GM19043 (cell line): ENCODE results near the gene HOXC13.

ENCODE experiments used
- ATAC-seq: cut with Tn5 transposase; IDR thresholded peaks from one replicate; pipeline ENCODE4 v1.9.1; 2021; ENCODE audit warnings: low read depth; ENCODE audit not compliant: unreplicated experiment

The HOXC13 gene

DNA sequence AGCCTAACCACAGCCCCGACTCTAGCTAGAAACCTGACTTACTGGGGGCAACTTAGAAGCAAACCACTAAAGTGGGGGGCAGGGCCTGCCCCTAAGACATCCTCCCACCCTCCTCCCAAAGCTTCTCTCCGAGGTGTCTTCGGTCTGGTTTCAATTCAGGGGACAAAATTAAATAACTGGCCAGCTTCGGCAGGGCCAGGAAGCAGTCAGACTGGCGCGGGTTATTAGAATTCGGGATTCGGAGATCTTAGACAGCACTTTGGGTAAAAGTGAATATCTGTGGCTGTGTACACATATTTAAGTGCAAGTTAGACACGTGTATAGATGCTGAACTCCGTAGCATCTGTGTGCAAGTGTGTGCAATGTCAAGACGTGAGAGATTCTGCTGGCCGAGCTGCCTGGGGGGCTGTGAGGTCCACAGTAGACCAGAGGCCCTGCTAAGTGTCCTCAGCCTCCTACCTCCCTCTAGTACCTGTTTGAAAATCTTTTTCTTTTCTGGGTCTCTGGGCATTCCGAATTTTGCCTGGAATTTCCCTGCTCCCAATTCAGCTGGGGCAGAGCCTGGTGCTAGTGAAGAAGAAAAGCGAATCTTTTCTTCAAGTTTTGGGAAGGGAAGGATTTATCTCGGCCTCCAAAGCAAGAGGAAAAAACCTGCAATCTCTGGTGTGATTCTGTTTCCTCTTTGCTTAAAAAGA is 42.3 kb downstream of the HOXC13 start:
- ATAC-seq: no peak

DNA sequence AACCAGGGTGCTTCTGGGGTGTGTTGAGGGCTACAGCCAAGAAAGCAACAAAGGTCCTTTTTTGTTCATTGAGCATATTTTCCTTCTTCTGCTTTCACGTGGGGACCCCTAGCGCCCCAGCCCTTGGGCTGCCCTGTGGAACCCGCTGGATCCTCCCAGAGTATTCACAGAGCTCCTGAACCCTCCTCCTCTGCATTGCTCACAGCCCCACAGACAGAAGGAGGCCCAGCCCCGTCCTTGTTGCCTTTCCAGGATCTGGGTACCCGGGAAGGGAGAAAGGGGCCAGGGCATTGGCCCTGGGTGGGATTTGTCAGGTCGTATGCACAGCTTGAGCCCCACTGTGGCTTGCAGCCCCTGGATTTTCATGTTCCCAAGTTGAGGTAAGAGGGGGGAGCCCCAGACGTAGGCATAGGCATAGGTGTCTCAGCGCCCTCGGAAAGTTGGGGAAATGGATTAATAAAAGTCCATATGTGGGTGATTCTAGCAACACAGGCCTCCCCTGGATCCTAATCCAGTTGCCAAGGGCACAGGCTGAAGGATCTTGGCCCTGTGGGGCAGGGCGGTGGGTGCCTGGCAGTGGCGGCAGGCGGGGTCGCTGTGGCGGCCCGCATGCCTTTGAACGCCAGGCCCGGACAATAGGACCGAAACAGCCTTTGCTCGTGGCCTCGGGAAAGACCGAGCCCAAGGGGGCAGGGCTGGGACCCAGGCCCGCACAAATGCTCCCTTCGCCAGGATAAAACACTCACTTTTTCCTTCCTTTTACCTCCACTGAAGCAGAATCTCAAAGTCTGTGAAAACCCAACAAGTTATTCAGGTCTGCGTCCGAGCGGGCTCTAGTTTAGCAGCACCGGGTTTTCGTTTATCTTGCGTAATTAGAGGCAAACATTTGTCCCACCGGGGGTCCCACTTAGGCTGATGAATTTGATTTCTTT is 43.3 kb downstream of the HOXC13 start:
- ATAC-seq: no peak

DNA sequence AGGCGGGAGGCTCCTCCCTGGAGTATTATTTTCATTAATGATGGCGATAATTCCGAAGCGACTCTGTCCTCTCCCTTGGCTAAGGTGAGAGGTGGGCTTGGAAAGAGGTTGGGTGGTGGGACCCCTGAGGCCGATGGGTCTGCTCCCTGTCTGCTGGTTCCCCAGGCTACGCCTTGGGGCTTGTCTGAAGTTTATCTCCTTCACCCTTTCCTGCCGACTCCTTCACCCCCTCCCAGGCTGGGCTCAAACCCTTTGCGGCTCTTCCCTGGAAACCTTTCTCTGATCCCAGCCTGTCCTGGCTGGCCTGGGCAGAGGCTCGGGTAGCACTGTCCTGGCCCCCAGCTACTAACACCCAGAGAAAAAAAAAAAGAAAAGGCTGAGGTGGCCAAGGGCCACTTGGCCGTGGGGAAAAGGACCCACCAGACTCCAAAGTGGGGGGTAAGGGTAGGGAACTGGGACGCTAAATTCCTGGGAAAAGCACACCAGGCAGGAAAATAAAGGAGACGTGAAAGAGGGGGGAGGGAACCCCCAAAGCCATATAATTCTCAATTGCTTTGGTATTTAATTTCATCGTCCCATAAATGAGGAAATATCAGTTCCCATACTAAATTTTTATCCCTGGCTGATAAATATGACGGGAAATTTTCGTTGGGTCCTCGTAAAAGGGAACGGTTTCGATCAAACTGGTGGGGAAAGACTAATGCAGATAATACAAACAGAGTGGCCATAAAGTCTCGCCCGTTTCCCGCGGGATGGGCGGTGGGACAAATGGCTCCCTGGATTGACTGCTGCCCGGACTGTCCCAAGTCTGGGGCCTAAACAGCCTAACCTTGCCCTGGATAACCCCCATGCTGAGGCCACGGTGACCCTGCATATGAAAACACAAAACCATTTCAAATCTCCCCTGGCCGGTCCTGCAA is 44.3 kb downstream of the HOXC13 start:
- no peak for ATAC-seq

DNA sequence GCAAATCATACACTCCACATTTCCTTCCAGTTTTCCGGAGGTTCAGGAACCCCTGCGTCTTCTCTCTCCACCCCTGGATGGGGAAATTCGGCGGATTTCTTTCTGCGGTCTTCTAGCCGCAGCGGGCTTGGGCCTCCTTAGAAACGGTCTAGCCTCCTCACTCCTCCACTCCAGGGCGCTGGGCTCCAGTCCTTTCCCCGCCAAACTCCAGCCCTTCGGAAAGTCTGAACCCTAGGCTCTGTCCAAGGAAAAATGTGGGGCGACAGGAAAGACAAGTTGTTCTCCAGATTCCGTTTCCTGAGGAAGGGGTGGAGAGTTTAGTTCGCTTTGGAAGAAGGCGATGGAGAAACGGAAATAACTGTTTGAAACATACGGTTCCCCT is 44.9 kb downstream of the HOXC13 start:
- no peak for ATAC-seq

DNA sequence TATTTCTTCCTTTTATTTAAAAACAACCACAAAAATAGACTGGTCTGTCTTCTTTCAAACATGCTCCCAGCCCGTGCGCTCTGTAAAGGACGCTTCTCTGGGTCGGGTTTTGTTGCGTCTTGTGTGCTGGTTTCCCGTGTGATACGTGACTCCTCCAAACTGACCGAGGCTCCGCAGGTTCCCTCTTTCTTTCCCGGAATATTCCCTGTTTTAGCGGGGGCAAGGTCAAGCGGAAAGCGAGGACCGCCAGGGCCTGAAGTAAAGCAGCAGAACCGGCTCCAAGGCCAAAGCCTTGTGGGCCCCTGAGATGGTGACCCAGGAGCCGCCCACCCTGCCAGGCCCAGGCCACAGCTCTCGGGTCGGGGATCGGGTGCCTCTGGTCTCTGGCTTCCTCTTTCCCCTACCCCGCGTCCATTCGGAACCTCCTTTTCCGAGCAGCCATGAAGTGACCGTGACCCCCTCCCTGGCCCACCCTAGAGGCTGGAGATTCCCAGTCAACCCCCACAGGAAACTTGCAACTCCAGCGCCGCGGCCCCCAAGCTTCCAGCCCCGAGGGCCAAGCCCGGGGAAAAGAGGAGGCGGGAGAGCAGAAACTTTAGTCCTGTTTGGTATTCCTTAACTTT is 45.4 kb downstream of the HOXC13 start:
- ATAC-seq: no peak

DNA sequence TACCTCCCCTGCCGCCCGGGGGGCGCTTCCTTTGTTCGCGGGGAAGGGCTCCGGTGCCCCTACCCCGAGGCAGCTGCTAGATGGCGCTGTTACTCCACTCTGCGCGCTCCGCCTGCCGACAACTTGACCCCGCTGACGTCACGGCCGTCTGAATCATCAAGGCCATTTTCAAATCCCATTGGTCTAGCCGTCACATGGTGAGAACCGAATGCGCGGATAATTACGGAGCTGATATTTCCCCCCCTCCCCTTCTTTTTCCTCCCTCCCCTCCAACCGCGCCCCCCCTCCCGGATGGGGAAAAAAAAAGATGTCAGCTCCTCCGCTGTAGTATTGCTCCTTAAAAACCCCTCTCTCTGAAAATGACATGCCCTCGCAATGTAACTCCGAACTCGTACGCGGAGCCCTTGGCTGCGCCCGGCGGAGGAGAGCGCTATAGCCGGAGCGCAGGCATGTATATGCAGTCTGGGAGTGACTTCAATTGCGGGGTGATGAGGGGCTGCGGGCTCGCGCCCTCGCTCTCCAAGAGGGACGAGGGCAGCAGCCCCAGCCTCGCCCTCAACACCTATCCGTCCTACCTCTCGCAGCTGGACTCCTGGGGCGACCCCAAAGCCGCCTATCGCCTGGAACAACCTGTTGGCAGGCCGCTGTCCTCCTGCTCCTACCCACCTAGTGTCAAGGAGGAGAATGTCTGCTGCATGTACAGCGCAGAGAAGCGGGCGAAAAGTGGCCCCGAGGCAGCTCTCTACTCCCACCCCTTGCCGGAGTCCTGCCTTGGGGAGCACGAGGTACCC is 46.5 kb downstream of the HOXC13 start, which contains the start of gene HOXC10:
HOXC10 (plus strand) TSS at position 246 of the 791 bp plus-strand sequence; CDS start at position 360, 114 bp downstream.
- no peak for ATAC-seq

DNA sequence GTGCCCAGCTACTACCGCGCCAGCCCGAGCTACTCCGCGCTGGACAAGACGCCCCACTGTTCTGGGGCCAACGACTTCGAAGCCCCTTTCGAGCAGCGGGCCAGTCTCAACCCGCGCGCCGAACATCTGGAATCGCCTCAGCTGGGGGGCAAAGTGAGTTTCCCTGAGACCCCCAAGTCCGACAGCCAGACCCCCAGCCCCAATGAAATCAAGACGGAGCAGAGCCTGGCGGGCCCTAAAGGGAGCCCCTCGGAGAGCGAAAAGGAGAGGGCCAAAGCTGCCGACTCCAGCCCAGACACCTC is 47.0 kb downstream of the HOXC13 start:
- ATAC-seq: no peak

DNA sequence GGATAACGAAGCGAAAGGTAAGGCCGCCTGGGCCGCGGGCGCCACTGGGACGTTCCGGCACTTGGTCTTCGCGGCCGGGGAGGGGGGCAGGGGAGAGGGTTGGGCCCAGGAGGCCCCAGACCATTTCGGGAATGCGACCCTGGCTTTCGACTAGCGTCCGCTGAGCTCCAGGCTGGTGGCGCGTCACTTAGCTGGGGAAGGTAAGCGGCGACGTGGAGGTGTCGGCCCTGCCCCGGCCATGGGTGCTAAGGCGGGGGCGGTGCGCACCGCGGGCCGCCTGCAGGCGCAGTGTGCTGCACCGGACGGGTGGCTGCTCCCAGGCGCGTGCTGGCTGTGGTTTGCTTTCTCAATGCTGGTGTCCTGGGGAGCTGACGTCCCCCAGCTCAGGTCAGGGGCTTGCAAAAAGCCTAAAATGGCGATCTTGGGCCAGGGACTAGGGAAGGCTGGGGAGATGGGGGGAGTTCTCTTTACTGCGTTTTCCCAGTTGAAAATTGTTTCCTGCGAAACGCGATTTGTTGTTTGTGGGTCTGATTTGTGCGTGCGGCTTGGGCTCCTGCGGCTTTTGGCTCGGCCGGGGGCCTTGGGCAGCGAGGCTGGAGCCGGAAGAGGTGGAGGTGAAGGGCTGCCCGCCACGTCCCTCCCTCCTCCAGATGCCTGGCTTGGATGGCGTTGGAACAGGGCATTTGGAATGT is 47.5 kb downstream of the HOXC13 start:
- no peak for ATAC-seq

DNA sequence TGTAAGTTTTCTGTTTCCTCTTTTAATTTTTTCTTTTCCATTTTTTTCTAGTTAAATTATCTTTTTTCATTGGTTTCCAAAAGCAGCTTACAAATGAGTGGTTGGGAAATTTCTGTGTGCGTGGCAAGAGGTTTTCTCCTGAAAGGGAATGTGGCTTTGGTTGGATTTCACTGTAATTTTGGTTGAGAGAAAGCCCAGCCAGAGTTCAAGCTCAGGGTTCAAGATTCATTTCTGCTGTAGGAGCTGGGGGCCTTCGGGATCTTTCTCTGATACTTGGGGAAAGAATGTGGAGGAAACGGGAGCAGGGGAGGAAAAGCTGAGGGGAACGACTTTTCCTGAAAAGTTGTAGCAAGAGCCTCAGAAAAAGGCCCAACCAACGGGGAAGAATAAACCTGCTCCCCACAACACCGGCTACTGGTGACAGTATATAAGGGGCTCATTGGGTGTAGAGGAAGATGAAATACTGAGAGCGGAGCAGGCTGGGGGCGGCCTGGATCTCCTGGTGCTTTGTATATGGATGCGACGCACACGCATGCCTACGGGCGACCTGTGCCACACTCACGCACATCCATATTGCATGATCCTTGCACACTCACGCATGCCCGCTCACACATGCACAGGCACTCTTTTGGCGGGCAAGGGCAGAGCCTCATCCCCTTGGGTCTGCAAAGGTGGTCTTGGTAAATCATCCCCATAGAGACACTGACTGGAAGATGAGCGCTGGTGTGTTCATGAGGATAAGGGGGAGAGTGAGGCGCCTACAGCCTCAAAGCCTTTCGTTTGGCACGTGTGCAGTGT is 48.3 kb downstream of the HOXC13 start:
- ATAC-seq: no peak

DNA sequence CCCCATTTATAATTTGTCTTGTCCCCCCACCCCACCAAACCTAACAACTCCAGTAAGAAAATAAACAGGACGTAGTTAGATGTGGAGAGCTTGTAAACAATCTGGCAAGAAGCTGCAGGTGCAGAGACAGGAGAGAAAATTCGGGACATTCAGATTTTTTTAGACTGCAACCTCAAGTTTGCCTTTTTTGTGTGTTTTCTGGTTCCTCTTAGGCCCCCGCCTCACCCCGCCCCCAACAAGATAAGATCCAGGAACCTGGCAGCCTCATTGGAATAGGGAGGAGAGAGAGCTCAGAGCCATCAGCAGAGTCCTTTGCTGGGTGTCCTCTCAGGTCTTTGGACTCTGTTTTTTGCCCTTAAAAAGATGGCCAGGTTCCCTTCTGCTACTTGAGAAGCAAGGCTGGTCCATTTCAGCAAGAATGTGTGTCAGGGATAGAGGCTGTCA is 49.2 kb downstream of the HOXC13 start:
- ATAC-seq: no peak

DNA sequence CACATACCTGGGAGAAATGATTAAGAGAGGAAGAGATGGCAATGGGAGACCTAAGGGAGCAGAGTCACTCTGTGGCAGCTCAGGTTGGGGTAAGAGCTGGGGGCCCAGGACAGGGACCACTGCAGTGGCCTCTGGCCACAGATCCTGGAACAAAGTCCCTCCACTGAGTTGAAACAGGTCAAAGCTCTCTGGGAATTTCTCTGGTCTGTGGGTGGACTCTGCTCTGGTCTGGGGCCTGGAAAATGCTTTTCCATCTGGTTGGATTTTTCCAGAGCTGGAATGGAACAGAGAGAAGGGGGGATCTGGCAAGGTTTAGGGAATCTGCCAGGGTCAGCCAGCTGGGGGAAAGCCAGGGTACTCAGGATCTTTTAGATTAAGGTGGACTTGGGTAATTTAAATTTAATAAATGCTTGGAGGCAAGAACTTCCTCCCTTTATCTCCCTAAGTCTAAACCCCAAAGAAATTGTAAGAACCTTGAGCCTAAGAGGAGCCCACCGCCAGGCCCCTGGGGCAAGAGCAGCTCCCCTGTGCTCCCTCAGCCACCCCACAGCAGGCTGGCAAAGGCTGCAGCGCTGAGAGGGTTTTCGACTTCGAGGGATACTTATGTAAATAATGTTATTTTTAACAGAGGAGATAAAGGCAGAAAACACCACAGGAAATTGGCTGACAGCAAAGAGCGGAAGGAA is 50.1 kb downstream of the HOXC13 start:
- ATAC-seq: no peak

DNA sequence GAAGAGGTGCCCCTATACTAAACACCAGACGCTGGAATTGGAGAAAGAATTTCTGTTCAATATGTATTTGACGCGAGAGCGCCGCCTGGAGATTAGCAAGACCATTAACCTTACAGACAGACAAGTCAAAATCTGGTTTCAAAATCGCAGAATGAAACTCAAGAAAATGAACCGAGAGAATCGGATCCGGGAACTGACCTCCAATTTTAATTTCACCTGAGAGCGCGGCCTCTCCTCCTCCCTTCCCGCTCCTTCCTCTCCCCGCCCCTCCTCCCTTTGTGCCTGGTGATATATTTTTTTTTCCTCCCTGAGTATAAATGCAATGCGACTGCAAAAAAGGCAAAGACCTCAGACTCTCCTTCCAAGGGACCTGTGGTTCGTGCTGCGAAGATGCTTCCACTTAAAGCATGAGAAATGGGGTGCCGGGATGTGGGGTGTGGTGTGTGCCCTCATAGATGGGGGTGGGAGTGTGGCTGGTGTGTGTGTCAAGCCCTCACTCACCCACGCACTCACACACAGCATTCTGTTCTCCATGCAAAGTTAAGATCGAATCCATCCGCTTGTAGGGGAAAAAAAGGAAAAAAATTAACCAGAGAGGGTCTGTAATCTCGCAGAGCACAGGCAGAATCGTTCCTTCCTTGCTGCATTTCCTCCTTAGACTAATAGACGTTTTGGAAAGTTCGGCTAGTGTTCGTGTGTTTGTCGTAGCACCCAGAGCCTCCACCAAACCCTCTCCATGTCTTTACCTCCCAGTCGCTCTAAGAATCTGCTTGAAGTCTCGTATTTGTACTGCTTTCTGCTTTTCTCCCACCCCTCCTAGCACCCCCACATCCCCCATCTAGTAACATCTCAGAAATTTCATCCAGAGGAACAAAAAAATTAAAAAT is 50.8 kb downstream of the HOXC13 start:
- no peak for ATAC-seq

DNA sequence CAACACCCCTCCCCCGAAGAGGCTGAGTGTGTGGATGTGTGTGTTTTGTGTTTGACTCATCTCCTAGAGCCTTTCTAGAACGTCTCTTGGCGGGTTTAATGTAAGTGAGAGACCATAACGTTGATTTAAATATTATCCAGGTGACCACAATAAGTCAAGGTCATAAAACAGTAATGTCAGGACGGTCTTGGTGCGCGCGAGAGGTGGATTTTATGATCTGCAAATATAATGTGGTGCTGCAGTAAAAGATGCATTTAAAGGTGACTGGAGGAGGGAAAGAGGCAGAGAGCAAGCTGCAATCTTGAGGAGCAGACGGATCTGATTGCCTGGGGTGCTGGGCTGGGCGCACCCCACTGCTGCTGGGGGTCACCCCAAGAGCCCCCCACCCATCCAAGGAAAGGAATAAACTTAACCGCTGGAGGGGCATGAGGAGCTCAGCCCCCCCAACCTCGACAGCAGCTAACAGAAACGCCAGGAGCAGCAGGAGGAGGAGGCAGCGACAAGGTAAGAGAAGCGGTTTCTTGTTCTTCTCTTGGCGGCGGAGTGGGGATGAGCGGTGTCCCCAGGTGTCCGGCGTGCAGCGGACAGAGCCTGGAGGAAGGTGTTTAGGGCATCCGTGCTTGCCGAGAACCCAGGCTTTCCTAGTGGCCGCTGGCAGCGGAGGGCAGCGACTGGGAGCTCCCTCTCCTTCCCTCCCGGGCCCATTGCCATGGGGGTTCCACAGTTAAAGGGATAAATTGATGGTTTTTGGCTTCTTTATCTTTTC is 51.9 kb downstream of the HOXC13 start:
- no peak for ATAC-seq

DNA sequence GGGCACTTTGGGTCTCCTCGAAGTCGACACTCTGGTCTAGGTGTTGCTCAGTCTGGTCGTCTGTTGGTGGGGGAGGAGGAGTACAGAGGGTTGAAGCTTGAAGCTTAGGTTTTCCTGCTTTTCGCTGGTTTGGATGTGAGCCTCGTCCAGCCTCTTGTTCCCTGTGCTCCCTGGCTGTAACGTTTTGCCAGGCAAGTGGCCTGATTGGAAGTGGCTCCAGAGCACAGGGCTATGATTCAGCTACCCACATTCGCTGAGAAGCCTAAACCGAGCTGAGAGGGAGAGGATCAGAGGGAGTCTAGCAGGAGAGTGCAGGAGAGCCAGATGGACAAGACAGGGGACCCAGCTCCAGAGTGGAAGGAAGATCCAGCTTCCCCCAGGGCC is 52.4 kb downstream of the HOXC13 start:
- no peak for ATAC-seq

DNA sequence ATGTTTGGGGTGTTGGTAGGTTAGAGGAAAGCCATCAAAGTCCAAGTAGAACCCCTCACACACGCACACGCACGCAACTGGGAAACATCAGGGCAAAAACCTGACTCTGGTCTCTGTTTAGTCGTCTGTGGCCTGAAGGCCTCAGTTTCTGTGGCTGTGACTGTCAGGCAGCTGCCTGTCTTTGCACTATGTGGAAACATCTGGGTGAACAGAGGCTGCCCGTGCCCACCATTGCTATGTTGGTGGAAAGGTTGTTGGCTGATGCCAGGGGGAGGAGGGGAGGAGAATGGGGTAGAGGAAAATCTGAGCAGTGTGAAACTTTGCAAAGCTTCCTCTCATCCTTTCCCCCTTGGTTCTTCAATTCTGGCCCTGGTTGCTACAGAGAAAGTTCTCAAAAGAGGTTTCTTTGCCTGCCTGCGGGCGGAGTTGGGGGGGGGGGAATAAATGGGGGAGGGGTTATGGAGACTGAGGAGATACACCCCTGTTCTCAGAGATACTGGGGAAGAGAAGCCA is 53.8 kb downstream of the HOXC13 start:
- no peak for ATAC-seq
